GM18520 (cell line): ENCODE data around the gene TCEA3.

ENCODE experiments used
- ATAC-seq: cut with Tn5 transposase; IDR thresholded peaks from one replicate; pipeline ENCODE4 v1.9.1; 2021; ENCODE audit not compliant: unreplicated experiment

TCEA3 gene

GRCh38 chr1:23370330-23370708 lies 54.2 kb downstream of the TCEA3 start:
- no peak for ATAC-seq

GRCh38 chr1:23369335-23370013 lies 55.1 kb downstream of the TCEA3 start, which contains the start of gene ZNF436:
Gene ZNF436 (minus strand): TSS chr1:23369836. CDS start chr1:23368005, 1,831 bp downstream.
- no peak for ATAC-seq

- ATAC-seq: peak; percentile 52
Measured at GRCh38 chr1:23368562-23369334, 55.8 kb downstream of the TCEA3 start.

- peak; percentile 89 for ATAC-seq
Measured at GRCh38 chr1:23367791-23368561, 56.6 kb downstream of the TCEA3 start.

- no peak for ATAC-seq
Measured at GRCh38 chr1:23367451-23367790, 57.1 kb downstream of the TCEA3 start.

GRCh38 chr1:23366598-23366997 lies 58.0 kb downstream of the TCEA3 start:
- no peak for ATAC-seq

- no peak for ATAC-seq
Measured at GRCh38 chr1:23366146-23366545, 58.4 kb downstream of the TCEA3 start.

GRCh38 chr1:23362218-23362713 lies 62.3 kb downstream of the TCEA3 start:
- no peak for ATAC-seq

GRCh38 chr1:23358310-23358875 lies 66.2 kb downstream of the TCEA3 start:
- no peak for ATAC-seq

- ATAC-seq: no peak
Measured at GRCh38 chr1:23357138-23357908, 67.2 kb downstream of the TCEA3 start.

DNA sequence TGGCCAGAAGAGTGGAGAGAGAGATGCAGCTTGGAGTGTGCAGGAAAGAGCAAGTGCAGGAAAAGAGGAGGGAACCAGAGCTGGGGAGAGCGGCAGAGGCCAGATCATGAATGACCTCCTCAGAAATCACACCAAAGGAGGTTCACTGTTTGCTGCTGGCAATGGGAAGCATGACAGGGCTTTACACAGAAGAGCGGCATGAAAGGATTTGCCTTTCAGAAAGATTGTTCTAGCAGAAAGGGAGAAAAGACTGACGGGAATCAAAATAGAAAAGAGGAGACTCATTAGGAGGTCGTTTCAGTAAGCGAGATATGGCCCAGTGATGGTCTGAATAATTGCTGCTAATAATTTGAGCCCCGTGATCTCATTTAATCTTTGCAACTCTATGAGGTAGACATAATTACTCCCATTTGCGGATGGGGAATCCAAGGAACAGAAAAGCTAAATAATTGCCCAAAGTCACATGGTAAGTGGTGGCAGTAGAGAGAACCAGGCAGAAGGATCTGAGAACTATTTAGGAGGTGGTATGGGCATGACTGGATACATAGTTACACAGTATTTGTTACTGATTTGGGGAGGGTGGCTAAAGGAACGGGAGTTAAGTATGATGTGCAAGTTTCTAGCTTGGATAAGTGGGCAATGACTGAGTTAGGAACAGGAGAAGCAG lies 67.9 kb downstream of the TCEA3 start:
- no peak for ATAC-seq

- ATAC-seq: no peak
Measured at GRCh38 chr1:23354245-23354644, 70.3 kb downstream of the TCEA3 start.

GRCh38 chr1:23352096-23352695 lies 72.4 kb downstream of the TCEA3 start:
- no peak for ATAC-seq

- ATAC-seq: no peak
Measured at GRCh38 chr1:23345920-23346319, 78.6 kb downstream of the TCEA3 start.

DNA sequence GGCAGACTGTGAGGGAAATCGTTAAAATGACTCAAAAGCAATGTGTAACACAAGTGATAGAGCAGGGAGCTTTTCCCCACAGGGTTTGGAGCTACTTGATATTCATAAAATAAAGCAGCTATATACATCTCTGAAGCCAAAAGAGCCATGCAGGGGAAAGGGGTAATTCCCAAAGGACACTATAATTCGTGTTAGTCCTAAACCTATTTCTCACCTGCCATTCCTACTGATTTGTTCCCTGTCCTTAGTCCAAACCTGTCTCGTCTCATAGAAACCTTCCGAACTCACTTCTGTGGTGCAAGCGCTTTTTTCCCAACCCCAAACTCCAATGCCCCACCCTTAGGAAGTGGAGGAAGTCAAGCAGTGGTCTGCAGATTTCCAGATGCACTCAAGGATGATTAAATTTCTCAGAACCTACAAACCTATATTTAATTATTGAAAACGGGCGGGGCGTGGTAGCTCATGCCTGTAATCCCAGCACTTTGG lies 79.5 kb downstream of the TCEA3 start:
- no peak for ATAC-seq

DNA sequence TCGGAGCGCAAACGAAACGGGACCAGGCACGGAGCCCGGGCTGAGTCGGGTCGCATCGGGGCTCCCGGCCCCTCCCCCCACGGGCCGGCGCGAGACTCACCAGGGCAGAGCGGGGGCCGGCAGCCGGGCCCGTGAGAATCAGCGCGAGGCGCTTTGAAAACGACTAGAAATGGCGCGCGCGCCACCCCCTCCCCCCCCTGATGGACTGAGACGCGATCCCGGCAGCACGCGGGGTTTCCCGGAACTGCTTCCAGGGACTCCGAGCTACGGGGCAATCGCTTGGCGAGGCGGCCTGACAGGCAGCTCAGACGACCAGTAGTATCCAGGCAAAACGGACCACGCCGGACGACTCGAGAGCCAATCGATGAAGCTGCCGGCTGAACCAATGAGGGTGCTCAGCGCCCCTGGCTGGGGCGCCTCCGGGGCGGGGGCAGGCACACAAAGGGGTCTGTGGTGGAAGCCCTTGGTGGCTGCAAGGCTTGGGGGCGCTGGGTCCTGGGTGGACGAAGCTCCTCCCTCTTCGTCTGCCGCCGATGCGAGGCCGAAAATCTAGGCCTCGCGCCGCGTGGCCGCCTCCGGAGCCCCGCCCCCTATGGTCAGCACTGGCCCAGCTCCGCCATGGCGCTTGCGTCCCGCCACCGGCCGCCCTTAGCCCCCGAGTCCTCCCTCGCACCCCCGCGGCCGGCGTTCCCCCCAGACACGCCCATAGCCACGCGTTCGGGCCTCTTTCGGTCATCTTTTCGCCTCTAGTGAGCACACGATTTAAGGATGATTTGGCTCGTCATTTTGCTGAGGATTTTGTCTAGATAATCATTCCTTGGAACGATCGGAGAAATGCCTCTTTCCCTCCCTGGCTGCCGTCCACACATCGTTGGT lies 80.2 kb downstream of the TCEA3 start, which contains the start of gene HNRNPR:
Gene HNRNPR (minus strand): TSS at position 174 of the 876 bp plus-strand sequence. CDS start 3,276 bp downstream, outside the sequence.
- peak; percentile 90 for ATAC-seq

GRCh38 chr1:23343221-23344110 lies 81.1 kb downstream of the TCEA3 start:
- peak; percentile 1 for ATAC-seq
